Lower lobe of right lung (tissue), 2 donors: ENCODE data around the gene ITPK1. TPM values are rescaled to one million over a fixed set of nuclear protein-coding genes. Genes with fewer than 3 reads are reported as not detected.
A peak's percentile ranks its signal among the peaks of the same experiment; 100 is the strongest.

Experiments used
- ATAC-seq, 2 donors: fragments of 200-7000 bp; cut with Tn5 transposase; one replicate each; pipeline ENCODE4 v1.9.1; 2020 to 2022; ENCODE audit warnings: mild to moderate bottlenecking in 2 of 2, moderate library complexity in 2 of 2
- DNase-seq: peaks from one replicate; pipeline ENCODE4 v3.0.0-alpha.2; 2020
- H3K27ac ChIP-seq: fragments of 200-600 bp; one replicate; pipeline ENCODE4 v1.8.0; 2022
- H3K27me3 ChIP-seq: fragments of 200-600 bp; one replicate; pipeline ENCODE4 v1.8.0; 2022; ENCODE audit warnings: low read depth
- H3K36me3 ChIP-seq: fragments of 200-600 bp; one replicate; pipeline ENCODE4 v1.8.0; 2022; ENCODE audit warnings: mild to moderate bottlenecking
- H3K4me1 ChIP-seq: fragments of 200-600 bp; one replicate; pipeline ENCODE4 v1.8.0; 2022
- H3K4me3 ChIP-seq: fragments of 200-600 bp; one replicate; pipeline ENCODE4 v1.8.0; 2022; ENCODE audit warnings: mild to moderate bottlenecking
- H3K9me3 ChIP-seq: fragments of 200-600 bp; one replicate; pipeline ENCODE4 v1.8.0; 2022
- CTCF ChIP-seq: fragments of 200-600 bp; IDR thresholded peaks from one replicate; pipeline ENCODE4 v1.8.0; 2022; ENCODE audit warnings: antibody characterized with exemption, mild to moderate bottlenecking
- intact Hi-C: fragments of 100-400 bp; cut with DNase I; formaldehyde crosslinking; loops from one replicate; pipeline ENCODE4 v1.11.0; 2022
- total RNA-seq: library from RNA; stranded (reverse); fragmentation: NEBNext Ultra II Directional; extraction: Animal tissue kit (Norgen Biotek cat#: 25700); gene quantifications from one replicate; pipeline ENCODE4 v1.2.1, GENCODE V29; 2021
- donor health status: DM: no; HTN: yes; CAD: no; lungs with severe emphysema.

Gene ITPK1
- total RNA-seq, 1 donor from 2014 or later = 129 TPM

DNA sequence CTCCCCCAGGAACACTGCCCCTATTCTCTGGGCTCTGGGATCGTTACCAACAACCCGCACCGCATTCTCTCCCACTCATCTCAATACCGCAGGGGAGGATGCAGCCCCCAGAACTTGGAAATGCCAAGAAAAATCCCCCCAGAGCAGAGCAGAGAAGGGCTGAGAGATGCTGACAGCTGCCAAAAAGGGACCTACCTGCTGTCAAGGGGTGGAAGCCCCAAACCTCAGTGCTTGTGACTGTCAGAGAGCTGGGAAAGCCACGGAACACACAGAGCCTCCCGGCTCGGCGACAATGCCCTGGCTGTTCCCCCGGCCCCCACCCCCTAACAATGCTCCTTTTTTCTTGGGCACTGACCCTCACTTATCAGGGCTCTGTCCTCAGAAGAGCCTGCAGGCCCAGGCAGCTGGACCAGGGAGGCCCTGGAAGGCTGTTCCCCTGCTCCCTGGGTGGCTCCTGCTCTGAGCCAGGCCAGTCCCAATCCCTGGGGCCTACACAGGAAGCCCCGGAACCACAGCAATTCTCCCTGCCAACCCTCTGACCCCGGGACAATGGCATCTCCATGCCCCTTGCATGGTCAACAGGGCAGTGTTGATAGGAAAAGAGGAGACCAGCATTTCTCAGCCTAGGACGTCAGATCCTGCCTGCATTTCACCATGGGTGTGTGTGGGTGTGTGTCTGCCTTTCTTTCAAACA is 78.9 kb downstream of the ITPK1 start:
- H3K4me3 ChIP-seq = no peak overlapping the region
- H3K27me3 ChIP-seq = no peaks in the 10 kb centered on the region
- no peaks in the 10 kb centered on the region for H3K36me3 ChIP-seq
- DNase-seq = no peak
- peaks cover 69% of the 10 kb centered on the region for H3K4me1 ChIP-seq
- no peak for ATAC-seq
- intact Hi-C loops = no loop called here
- H3K9me3 ChIP-seq = no peaks in the 10 kb centered on the region
- no peak for TF ChIP-seq CTCF
- H3K27ac ChIP-seq = no peak overlapping the region

- Histone ChIP-seq H3K9me3 (no peaks in the 10 kb centered on the region), H3K4me3 (no peak overlapping the region), H3K27ac (no peak overlapping the region), H3K4me1 (peaks cover 68% of the 10 kb centered on the region), H3K27me3 (no peaks in the 10 kb centered on the region), H3K36me3 (no peaks in the 10 kb centered on the region)
- TF ChIP-seq CTCF = no peak
- ATAC-seq (no peak), DNase-seq (no peak)
- intact Hi-C loops = no loop called here
Observed at GRCh38 chr14:93035917-93036651, 79.6 kb downstream of the ITPK1 start.

- intact Hi-C loops = no loop called here
- ATAC-seq = no peak
- no peak overlapping the region for H3K27ac ChIP-seq
- no peaks in the 10 kb centered on the region for H3K36me3 ChIP-seq
- DNase-seq = no peak
- no peak overlapping the region for H3K4me3 ChIP-seq
- TF ChIP-seq CTCF = no peak
- H3K9me3 ChIP-seq = no peaks in the 10 kb centered on the region
- no peaks in the 10 kb centered on the region for H3K27me3 ChIP-seq
- H3K4me1 ChIP-seq = peaks cover 62% of the 10 kb centered on the region
Observed at GRCh38 chr14:93035585-93035916, 80.2 kb downstream of the ITPK1 start.

DNA sequence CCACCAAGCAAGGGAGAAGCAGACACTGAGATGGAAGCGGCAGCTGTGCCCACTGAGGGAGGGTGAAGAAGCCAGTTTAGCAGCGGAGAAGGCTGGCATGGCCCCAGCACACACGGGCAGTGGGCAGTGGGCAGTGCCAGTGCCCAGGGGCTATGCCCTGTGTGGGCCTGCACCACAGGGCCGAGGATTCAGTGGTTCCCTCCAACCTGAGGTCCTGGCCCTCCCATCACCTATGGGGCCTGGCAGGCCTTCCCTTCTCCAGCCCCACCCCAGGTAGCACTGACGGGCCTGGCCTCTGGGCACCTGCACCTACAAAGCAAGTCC is 81.1 kb downstream of the ITPK1 start:
- Histone ChIP-seq H3K9me3 (no peaks in the 10 kb centered on the region), H3K27me3 (no peaks in the 10 kb centered on the region), H3K36me3 (no peaks in the 10 kb centered on the region), H3K27ac (no peak overlapping the region), H3K4me3 (no peak overlapping the region), H3K4me1 (peaks cover 53% of the 10 kb centered on the region)
- ATAC-seq (no peak), DNase-seq (no peak)
- no peak for TF ChIP-seq CTCF
- intact Hi-C loops = loop anchor here (5.0 kb wide), 1 partner anchor 78 kb away; no protein-coding TSS in a partner anchor

DNA sequence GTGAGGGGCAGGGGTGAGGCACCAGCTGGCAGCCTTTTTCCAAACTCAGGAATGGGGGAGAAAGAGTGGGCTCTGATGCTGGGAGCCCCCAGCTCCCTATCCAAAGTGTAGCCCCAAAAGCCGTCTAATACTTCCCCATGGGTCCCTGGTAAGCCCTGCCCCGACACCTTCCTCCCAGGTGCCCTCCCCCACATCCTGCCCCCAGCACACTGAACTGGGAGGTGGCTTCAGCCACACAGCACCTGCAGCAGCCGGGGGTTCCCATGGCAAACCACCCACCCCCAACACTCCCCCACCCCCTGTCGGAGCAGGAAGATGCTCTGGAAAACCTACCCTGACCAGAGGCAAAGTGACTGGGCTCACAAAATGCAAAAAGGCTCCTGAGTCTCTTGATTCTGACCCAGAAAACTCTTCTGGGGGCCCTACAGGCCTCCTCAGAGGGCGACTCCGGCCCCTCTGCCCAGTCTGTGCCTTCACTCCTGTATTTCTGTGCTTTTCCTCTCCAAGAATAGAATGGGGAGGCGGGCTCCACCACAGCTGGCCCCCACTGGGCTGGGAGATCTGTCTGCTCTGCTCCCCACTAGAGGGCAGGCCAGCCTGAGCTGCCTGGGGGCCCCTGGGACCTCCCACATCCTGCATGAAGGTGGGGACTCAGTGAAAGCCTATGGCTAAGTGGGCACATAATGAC is 81.6 kb downstream of the ITPK1 start:
- TF ChIP-seq CTCF = peak; percentile 34
- Histone ChIP-seq H3K9me3 (no peaks in the 10 kb centered on the region), H3K4me3 (no peak overlapping the region), H3K4me1 (peaks cover 48% of the 10 kb centered on the region), H3K27me3 (no peaks in the 10 kb centered on the region), H3K36me3 (no peaks in the 10 kb centered on the region), H3K27ac (no peak overlapping the region)
- intact Hi-C loops = loop anchor here (5.0 kb wide), 1 partner anchor 78 kb away; no protein-coding TSS in a partner anchor
- ATAC-seq = peak in 1 of 2 donors; percentile 34
- DNase-seq = no peak
